Left renal pelvis (tissue), 4 donors: ENCODE measurements around the gene SESN2. TPM values are rescaled to one million over a fixed set of nuclear protein-coding genes. Genes with fewer than 3 reads are reported as not detected.
A peak's percentile ranks its signal among the peaks of the same experiment; 100 is the strongest.

Source experiments
- DNase-seq, 4 donors: peaks; one replicate each; pipeline ENCODE4 v3.0.0-alpha.2; 2013; ENCODE audit warnings: low read depth in 4 of 4, low spot score in 3 of 4
- polyA plus RNA-seq, 4 donors: library from polyadenylated mRNA; unstranded; fragments of 120-200 nt; gene quantifications; one replicate each; pipeline ENCODE4 v1.2.1, GENCODE V29; 2013; ENCODE audit not compliant: insufficient read length in 4 of 4

SESN2 gene
- polyA plus RNA-seq, 4 donors, result 10.4 to 21.7 (median 15.3) TPM

GRCh38 chr1:28282426-28283407 is 23.4 kb downstream of the SESN2 start:
- no peak for DNase-seq

DNA sequence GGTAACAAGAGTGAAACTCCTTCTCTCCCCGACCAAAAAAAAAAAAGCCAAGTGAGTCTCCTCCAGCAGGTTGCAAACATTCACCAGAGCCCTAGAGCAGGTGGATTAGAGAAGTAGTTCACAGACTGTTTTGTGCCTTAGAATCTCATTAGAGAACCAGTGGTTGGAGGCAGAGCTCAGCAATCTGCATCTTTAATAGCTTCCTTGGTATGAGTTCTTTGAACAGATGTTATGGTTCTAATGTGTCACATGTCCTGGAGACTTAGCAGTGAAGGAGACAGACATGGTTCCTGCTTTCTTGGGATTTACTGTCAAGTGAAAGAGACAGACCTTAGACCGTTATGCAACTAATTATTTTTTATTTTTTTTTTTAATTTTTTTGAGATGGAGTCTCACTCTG is 26.8 kb downstream of the SESN2 start:
- DNase-seq, result no peak

GRCh38 chr1:28288487-28288886 is 29.2 kb downstream of the SESN2 start:
- no peak for DNase-seq

- no peak for DNase-seq
Measured at GRCh38 chr1:28290851-28291250, 31.5 kb downstream of the SESN2 start.

- DNase-seq, result no peak
Measured at GRCh38 chr1:28291711-28292110, 32.4 kb downstream of the SESN2 start.

GRCh38 chr1:28295936-28296335 is 36.6 kb downstream of the SESN2 start:
- DNase-seq, result no peak

DNA sequence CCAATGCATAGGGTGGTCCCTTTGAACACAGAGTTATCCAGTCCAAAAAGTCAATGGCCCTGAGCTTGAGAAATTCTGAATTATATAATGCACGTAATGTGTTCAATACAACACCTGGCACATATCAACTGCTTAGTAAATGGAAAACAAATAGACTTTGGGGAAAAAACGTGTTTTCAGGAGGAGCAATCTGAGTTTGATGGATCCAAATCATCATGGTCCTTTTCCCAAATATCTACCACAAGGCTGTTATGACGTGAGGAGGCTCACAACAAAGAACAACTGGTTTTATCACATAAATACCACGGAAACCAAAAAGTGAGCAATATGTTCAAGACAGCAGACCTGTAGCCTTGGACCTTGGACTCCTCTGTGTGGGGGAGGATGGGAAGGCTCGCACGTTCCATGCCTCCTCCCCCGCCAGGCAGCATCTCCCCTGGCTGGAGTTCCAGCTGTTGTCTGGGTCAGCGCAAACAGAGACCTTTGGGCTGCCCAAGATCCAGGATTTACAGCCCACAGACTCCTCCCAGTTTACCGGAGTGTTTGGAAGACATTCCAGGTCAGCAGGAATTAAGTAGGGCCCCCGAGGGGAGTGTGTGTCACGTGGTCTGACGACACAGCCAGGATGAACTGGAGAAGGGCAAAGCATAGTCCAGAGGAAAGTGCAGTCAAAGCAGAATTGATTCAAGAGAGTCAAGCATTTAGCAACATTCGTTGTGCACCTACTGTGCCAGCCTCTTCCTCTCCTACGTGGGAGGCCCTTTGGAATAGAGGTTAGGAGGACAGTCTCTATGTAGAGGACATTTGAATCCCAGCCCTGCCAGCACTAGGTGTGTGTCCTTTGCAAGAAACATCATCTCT is 37.3 kb downstream of the SESN2 start:
- DNase-seq, result peak; percentile 74 to 89 (median 80)

DNA sequence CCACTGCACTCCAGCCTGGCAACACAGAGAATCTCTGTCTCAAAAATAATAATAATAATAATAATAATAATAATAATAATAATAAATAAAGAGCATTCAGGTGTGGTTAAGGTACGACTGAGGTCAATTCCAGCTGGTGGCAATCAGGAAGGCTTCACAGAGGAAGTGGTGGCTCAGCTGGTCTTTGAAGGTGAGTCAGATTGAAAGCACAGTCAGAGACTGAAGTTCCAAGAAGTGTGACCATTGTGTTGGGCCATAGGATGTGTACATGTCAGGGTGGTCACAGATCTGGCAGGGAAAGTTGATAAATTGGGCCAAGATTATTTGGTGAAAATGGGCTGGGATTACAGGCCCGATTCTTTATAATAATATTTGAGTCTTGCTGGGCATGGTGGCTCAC is 38.5 kb downstream of the SESN2 start:
- no peak for DNase-seq

DNA sequence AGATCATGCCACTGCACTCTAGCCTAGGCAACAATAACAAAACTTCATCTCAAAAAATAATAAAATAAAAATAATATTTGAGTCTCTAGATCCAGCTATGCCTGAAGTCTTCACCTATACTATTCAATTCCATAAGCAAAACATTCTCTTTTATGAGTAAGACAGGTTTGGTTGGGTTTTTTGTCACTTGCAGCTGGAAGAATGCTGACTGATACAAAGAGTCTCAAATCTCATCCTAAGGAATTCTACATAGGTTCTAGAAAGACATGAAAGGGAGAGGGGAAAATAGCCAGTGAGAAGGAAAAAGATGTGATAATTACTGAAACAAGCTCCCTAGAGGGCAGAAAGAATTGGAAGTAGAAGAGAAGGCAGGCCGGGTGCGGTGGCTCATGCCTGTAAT is 39.1 kb downstream of the SESN2 start:
- DNase-seq, result no peak

DNA sequence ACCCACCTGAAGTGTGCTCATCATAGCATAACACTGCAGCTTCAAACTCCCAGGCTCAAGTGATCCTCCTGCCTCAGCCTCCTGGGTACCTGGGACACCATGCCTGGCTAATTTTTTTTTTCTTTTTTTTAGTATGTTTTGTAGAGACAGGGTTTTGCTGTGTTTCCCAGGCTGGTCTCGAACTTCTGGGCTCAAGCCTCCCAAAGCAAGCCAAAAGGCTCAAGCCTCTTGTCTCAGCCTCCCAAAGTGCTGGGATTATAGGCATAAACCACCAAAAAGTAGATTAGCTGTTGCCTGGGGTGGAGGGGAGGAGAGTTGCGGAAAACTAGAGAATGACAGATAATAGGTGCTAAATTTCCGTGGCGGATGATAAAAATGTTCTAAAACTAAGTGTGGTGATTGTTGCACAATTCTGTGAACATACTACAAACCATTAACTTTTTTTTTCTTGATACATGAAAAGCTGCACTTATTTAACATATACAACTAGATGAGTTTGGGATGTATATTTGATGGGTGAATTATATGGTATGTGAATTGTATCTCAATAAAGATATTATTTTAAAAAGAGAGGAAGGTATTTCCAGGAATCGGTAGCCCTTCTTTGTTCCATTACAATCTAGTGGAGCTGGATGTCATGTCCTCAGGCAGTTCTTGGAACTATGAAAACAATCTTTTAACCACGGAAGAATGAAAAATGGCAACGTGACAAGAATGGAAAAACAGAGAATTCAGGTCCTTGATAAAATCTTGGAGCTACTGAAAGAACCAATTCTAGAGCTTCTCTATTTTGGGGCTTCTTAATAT is 42.3 kb downstream of the SESN2 start:
- no peak for DNase-seq

DNA sequence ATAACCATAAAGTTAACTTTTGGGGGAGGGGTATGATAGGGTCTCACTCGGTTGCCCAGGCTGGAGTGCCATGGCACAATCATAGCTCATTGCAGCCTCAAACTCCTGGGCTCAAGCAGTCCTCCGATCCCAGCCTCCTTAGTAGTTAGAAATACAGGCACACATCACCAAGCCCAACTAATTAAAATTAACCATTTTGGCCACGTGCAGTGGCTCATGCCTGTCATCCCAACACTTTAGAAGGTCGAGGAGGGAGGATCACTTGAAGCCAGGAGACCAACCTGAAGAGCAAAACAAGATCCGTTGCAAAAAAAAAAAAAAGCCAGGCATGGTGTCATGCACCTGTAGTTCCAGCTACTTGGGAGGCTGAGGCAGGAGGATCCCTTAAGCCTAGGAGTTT is 42.9 kb downstream of the SESN2 start:
- no peak for DNase-seq

DNA sequence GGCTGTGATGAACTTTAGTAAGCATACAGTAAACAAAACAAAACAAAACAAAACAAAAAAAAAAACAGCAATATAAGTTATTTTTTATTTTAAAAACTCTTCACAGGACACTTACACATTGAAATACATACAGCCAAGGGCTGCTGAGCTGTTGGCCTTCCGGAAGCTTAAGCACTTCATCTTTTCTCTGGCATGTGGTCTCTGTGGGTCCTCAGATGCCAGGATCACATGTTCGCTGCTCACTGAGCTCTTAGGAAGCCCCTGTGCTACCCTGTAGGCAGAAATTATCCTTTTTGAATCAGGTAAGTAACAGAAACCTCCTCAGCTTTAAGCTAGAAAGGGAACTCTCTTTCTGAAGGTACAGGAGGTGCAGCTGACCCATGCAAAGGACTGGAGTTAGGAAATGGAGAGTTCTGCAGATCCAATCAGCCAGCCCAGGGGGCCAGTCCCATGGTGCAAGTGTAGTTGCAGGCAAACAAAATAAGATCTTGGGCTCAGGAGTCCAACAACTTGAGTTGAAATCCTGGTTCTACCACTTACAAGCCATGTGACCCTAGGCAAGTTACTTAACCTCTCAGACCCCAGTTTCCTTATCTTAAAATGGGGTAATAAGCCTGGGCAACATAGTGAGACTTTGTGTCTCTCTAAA is 47.1 kb downstream of the SESN2 start:
- no peak for DNase-seq

- no peak for DNase-seq
Measured at GRCh38 chr1:28308750-28309149, 49.4 kb downstream of the SESN2 start.

DNA sequence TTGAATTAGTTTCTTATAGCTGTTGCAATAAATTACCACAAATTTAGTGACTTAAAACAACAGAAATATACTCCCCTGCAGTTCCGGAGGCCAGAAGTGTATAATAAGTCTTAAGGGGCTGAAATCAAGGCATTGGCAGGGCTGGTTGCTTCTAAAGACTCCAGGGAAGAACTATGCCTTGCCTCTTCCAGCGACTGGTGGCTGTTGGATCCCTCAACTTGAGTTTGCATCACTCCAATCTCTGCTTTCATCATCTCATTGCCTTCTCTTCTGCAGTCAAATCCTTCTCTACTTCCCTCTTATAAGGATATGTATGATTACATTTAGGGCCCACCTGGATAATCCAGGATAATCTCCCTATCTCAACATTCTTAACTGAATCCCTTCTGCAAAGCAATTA is 50.4 kb downstream of the SESN2 start:
- DNase-seq, result no peak

DNA sequence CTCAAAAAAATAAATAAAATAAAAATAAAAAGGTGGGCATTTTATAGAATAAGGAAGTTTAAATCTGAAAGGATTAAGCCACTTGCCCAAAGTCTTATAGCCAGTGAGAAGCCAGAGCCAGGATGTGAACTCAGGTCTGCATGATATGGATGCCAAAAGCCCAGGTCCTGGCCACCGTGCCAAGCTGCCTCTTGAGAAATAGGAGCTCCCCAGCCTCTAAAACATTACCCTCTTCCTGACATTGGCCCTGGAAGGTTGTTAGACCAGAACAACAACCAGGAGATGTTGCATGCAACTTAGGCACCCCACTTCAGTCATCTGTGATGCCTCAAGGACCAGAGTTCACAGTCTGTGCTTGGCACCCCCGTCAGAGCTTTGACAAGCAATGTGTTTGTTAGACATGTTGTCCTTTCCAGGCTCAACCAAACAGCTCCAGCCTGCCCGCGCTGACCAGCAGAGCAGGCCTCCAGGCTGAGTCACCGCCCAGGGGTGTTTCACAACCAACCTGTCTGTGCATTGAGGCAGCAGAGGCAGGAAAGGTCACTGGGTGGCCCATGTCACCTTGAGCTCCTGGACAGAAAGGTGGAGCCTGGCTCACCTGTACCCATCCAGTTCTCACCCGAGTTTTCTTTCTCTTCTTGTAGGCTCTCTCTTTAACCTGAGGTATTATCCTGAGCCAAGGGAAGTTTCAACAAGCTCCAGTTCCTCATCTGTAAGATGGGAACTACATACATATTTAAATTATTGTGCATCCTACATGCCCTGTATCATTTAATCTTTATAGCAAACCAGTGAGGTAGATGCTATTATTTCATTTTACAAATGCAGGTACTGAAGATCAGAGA is 54.6 kb downstream of the SESN2 start:
- no peak for DNase-seq

- DNase-seq, result no peak
Measured at GRCh38 chr1:28314547-28314941, 55.2 kb downstream of the SESN2 start.

DNA sequence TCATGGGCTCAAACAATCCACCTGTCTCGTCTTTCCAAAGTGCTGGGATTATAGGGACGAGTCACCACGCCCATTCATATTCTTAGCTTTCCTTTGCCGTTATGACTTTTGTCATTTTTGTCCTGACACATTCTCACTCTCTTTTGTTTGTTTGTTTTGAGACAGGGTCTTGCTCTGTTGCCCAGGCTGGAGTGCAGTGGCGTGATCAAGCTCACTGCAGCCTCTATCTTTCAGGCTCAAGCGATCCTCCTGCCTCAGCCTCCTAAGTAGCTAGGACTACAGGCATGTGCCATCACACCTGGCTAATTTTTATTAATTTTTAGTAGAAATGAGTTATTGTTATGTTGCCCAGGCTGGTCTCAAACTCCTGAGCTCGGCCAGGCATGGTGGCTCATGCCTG is 57.7 kb downstream of the SESN2 start:
- DNase-seq, result no peak

- DNase-seq, result peak in 3 of 4 donors; percentile 33 to 62 (median 50)
Measured at GRCh38 chr1:28322194-28322593, 62.9 kb downstream of the SESN2 start.

DNA sequence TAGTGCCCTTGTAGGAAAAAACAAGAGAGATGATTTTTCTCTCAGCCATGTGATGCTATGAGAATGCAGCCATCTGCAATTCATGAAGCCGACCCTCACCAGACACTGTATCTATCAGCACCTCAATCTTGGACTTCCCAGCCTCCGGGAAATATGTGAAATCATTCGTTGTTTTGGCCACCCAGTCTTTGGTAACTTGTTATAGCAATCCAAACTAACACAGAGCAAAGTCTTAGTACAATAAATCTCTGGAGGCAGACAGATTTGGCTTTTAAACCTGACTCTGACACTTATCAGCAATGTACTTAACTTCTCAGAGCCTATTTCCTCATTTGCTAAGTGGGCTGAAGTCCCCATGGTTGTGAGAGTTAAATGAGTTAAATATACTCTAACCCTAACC is 64.4 kb downstream of the SESN2 start:
- no peak for DNase-seq
